ENCODE data around the gene PTPRG. TPM values are rescaled to one million over a fixed set of nuclear protein-coding genes. Genes with fewer than 3 reads are reported as not detected.

The PTPRG gene
- total and polyA plus RNA-seq, 12 donors = 6.3 to 119 (median 72.2) TPM

GRCh38 chr3:62019906-62020305 is 458.5 kb downstream of the PTPRG start:
- 34 to 91% (median 42%) methylated on average over 1 of the region's 1 CpG for WGBS, 4 donors
- no peaks in the 10 kb centered on the region for H3K27me3 ChIP-seq
- H3K27ac ChIP-seq = no peak overlapping the region
- H3K4me3 ChIP-seq = no peak overlapping the region
- H3K9me3 ChIP-seq (replicated peaks in 1 of 3) = no peaks in the 10 kb centered on the region
- H3K4me1 ChIP-seq (replicated peaks in 1 of 2) = no peaks in the 10 kb centered on the region
- no peak for DNase-seq
- no peaks in the 10 kb centered on the region for H3K36me3 ChIP-seq (replicated peaks in 1 of 2)
- intact Hi-C loops (cut with DNase I) = no loop called here
- TF ChIP-seq POLR2A (IDR thresholded peaks at IDR 0.05) = no peak

- no peaks in the 10 kb centered on the region for H3K4me1 ChIP-seq (replicated peaks in 1 of 2)
- H3K27me3 ChIP-seq = no peaks in the 10 kb centered on the region
- no peak overlapping the region for H3K4me3 ChIP-seq
- H3K27ac ChIP-seq = no peak overlapping the region
- no peak for DNase-seq
- H3K9me3 ChIP-seq (replicated peaks in 1 of 3) = no peaks in the 10 kb centered on the region
- H3K36me3 ChIP-seq (replicated peaks in 1 of 2) = no peaks in the 10 kb centered on the region
- no peak for TF ChIP-seq CTCF (IDR thresholded peaks at IDR 0.05)
- TF ChIP-seq POLR2A (IDR thresholded peaks at IDR 0.05) = no peak
- intact Hi-C loops (cut with DNase I) = no loop called here
- 78 to 87% (median 83%) methylated on average over 2 of the region's 2 CpGs for WGBS, 4 donors
Measured at GRCh38 chr3:62020706-62021105, 459.3 kb downstream of the PTPRG start.

- TF ChIP-seq CTCF (IDR thresholded peaks at IDR 0.05) (no peak), POLR2A (IDR thresholded peaks at IDR 0.05) (no peak)
Measured at GRCh38 chr3:62022312-62022711, 460.9 kb downstream of the PTPRG start.

GRCh38 chr3:62024882-62025281 is 463.5 kb downstream of the PTPRG start:
- intact Hi-C loops (cut with DNase I) = no loop called here
- Histone ChIP-seq H3K27ac (no peak overlapping the region), H3K4me1 (replicated peaks in 1 of 2) (no peaks in the 10 kb centered on the region), H3K36me3 (replicated peaks in 1 of 2) (no peaks in the 10 kb centered on the region), H3K4me3 (no peak overlapping the region), H3K9me3 (replicated peaks in 1 of 3) (no peaks in the 10 kb centered on the region), H3K27me3 (no peaks in the 10 kb centered on the region)
- no peak for DNase-seq
- 68 to 85% (median 79%) methylated on average over 3 of the region's 3 CpGs for WGBS, 4 donors
- no peak for TF ChIP-seq CTCF (IDR thresholded peaks at IDR 0.05)
- no peak for TF ChIP-seq POLR2A (IDR thresholded peaks at IDR 0.05)

More at GRCh38 chr3:62022312-62022711, 460.9 kb downstream of the PTPRG start:
- Histone ChIP-seq H3K27me3 (no peaks in the 10 kb centered on the region), H3K4me3 (no peak overlapping the region), H3K36me3 (replicated peaks in 1 of 2) (no peaks in the 10 kb centered on the region), H3K27ac (no peak overlapping the region), H3K4me1 (replicated peaks in 1 of 2) (no peaks in the 10 kb centered on the region), H3K9me3 (replicated peaks in 1 of 3) (no peaks in the 10 kb centered on the region)
- 88 to 96% (median 95%) methylated on average over 4 of the region's 4 CpGs for WGBS, 4 donors
- intact Hi-C loops (cut with DNase I) = no loop called here
- DNase-seq = no peak

GRCh38 chr3:62025913-62026312 is 464.5 kb downstream of the PTPRG start:
- Histone ChIP-seq H3K27ac (no peak overlapping the region), H3K4me3 (no peak overlapping the region), H3K4me1 (replicated peaks in 1 of 2) (no peaks in the 10 kb centered on the region), H3K9me3 (replicated peaks in 1 of 3) (no peaks in the 10 kb centered on the region), H3K36me3 (replicated peaks in 1 of 2) (no peaks in the 10 kb centered on the region), H3K27me3 (no peaks in the 10 kb centered on the region)
- TF ChIP-seq POLR2A (IDR thresholded peaks at IDR 0.05) (no peak), CTCF (IDR thresholded peaks at IDR 0.05) (no peak)
- intact Hi-C loops (cut with DNase I) = no loop called here
- WGBS, 4 donors = 94 to 100% (median 96%) methylated on average over 1 of the region's 1 CpG
- DNase-seq = no peak

Measured in adrenal gland (tissue), 12 donors.